DMS53 (cell line): ENCODE results near the gene CPEB1.
"Not testable (repeated sequence)": the region's sequence is repeated elsewhere in the genome, so short reads cannot be mapped to it uniquely, and the experiment has no call there.

Source experiments
- DNase-seq: peaks from one replicate; lab custom pipeline; 2025; lab: John Stamatoyannopoulos, UW

CPEB1 gene

GRCh38 chr15:82545002-82545401 lies 102.2 kb downstream of the CPEB1 start:
- DNase-seq = no peak

- no peak for DNase-seq
Measured at GRCh38 chr15:82544431-82544830, 102.7 kb downstream of the CPEB1 start.

GRCh38 chr15:82543160-82543559 lies 104.0 kb downstream of the CPEB1 start:
- no peak for DNase-seq

GRCh38 chr15:82540984-82541431 lies 106.2 kb downstream of the CPEB1 start:
- DNase-seq = no peak

DNA sequence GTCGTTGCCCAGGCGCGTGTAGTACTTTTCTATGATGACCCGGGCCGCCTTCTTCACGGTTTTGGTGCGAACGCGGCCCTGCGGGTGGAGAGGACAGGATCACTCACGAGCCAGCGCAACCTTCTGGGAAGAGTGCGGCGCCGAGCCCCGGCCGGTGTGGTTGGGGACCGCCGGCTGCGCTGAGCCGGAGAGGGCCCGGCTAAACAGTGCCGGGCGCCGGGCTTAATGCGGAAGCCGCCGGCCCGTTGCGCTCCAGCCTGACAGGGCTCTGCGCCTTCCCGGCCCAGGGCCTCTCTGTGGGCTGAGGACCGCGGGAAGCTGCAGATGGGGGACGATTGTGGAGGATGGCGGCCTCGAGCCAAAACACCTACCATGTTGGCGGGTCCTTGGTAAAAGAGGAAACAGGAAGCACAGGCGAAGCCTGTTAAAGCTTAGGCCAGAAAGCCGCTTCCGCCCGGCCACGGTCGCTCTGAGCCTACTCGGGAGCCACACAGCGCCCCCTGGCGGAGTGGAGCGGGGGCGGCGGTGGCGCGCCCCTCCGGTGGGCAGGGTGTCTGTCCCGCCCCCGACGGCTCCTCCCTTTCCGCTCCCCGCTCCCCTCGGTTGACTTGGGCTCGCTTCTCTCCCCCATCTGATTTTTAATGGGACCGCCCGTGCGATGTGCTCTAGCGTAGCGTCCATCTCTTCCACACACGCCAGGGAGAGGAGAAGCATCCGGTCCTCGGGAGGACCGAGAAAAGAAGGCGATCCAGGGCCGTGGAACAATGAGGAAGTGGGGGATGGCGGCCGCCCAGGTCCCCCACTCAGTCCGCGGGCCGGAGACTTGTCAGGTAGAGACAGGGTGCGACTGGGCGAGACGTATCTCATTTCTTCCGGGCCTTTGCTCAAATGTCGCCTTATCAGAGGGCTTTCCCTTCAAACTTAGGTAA lies 106.8 kb downstream of the CPEB1 start, which contains the start of gene RPS17:
TSS of gene RPS17 (minus strand) at position 403 of the 929 bp plus-strand sequence. CDS start at position 374, 29 bp downstream.
- no peak for DNase-seq

DNA sequence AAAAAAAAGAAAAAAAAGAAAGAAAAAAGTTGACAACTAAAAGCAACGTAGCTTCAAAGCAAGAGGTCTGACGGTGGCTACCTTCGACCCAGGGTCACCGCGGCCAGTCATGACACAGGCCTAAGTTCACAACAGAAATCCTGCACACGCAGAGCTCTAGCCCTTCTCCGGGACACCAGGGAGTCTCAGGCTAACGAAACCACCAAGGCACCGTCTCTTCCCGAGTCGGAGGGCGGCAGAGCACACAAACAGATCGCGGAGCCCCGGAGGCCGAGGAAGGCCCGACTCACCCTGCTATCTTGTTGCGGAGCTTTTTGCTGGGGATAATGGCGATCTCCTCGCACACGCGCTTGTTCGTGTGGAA lies 107.5 kb downstream of the CPEB1 start:
- DNase-seq = no peak

DNA sequence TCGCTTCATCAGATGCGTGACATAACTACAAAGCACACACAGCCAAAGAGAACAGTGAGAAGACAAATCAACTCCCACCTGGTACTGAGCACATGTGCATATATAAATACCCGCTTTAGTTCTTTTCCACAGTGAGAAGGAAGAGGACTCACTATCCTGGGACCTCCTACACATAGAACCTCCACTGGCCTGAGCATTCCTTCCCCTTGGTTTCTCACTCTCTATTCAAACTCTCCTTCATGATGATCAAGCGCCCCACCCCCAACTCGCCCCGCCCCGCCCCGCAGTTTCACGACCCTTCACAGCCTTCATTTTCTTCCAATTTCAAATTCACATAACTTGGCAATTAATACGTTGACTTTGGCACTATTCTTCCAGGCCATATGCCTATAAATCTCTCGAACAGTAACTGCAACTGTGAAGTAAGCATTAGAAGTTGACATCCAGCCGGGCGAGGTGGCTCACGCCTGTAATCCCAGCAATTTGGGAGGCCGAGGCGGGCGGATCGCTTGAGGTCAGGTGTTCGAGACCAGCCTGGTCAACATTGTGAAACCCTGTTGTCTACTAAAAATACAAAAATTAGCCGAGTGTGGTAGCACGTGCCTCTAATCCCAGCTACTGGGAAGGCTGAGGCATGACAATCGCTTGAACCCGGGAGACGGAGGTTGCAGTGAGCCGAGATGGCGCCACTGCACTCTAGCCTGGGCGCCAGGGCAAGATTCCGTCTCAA lies 108.0 kb downstream of the CPEB1 start:
- DNase-seq = no peak

DNA sequence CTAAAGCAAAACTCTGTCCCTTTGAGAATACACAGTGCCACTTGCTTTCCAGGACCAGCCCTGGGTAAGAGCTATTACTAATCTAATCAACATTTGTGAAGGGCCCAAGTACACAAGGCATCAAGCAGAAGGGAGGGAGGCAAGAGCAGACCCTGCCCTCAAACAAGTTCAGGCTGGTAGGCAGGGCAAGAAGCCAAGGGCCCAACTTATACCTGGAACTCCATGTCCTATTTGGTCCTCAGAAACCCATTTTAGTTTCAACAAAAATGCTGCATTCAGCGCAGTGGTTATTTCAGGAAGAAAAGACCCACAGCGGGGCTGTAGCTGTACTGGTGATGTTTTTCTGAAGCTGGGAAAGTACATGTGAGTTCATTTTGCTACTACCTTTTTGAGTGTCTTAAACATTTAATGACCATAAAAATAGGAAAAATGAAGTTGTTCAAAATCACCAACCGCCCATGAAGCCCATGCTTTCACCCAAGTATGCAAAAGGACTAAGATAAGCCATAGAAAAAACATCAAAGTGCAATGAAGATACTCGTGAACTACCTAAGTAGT lies 109.7 kb downstream of the CPEB1 start:
- DNase-seq = no peak

- no peak for DNase-seq
Measured at GRCh38 chr15:82536409-82537350, 110.5 kb downstream of the CPEB1 start.

GRCh38 chr15:82535566-82536408 lies 111.4 kb downstream of the CPEB1 start:
- no peak for DNase-seq

DNA sequence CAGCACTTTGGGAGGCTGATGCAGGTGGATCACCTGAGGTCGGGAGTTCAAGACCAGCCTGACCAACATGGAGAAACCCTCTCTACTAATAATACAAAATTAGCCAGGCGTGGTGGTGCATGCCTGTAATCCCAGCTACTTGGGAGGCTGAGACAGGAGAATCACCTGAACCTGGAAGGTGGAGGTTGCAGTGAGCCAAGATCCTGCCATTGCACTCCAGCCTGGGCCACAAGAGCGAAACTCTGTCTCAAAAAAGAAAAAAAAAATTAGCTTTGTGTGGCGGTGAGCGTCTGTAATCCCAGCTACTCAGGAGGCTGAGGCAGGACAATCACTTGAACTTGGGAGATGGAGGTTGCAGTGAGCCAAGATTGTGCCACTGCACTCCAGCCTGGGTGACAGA lies 112.0 kb downstream of the CPEB1 start:
- not testable (repeated sequence) for DNase-seq

DNA sequence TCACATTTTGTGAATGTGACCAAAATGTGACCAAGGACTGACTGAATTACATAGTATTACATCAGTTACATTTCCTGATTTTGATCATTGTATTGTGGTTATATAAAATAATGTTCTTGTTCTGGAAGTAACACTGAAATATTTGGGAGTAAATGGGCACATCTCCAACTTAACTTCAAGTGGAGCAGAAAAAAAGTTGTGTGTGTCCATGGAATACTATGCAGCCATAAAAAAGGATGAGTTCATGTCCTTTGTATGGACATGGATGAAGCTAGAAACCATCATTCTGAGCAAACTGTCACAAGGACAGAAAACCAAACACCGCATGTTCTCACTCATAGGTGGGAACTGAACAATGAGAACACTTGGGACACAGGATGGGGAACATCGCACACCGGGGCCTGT lies 112.7 kb downstream of the CPEB1 start:
- DNase-seq = not testable (repeated sequence)

- no peak for DNase-seq
Measured at GRCh38 chr15:82533801-82534200, 113.4 kb downstream of the CPEB1 start.

GRCh38 chr15:82532991-82533481 lies 114.1 kb downstream of the CPEB1 start:
- no peak for DNase-seq

DNA sequence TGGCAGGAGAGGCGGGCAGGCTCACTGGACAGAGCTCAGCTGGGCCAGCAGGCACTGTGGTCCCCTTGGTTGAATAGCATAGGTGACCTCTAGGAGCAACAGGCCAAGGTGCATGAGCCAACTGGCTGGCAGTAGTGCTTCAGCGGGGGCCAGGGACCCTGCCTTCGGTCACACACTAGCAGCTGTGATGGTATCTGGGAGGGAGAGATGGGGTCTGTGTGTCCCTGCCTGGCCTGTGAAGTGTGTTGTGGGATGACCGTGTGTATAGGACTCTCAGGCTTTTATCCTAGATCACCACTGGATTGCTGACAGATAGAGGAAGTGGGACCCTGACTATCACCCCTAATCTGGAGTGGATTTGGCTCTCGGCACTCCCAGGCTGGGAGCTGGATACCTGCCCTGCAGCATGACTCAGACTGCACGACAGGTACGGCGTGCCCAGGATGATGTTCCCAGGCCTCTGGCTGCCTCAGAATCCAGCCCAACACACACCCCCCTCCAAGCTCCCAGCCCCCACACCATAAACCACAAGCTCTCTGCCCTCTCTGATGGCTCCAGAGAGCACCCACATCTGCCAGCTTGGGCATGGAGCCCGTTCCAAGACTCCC lies 114.7 kb downstream of the CPEB1 start:
- DNase-seq = no peak

GRCh38 chr15:82531496-82532382 lies 115.4 kb downstream of the CPEB1 start:
- DNase-seq = no peak

DNA sequence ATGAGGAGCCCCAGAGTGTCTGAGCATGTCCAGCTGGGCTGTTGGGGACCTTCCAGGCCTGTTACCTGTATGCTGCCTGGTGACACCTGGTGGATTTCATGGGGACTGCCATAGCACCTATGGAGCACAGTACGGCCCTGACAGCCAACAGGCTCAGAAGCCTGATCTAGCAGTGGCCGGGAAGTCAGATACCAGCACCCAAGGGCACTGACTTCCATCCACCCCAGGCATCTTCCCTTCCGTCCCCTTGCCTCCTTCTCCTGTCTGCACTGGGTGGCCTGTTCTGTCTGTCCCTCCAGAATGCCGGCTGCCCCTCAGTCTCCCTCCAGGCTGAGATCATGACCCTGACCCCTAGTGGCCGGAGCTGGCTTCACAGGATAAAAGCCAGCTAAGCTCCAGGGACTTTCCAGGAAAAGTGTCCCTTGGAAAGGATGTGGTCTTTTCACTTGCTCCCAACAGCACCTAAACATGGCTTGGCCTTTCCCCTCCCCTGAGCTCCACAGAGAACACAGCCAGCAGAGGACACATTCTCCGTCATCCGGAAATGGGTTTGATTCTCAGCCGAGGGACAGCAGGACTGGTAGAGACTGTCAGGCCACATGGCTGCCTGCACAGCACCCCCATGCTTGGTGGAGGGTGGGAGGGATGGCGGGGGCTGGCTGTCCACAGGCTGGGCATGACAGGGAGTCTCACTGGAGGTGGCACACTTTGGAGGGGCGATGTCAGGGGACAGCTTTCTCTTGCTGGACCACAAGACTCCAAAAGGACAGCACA lies 116.4 kb downstream of the CPEB1 start:
- no peak for DNase-seq

DNA sequence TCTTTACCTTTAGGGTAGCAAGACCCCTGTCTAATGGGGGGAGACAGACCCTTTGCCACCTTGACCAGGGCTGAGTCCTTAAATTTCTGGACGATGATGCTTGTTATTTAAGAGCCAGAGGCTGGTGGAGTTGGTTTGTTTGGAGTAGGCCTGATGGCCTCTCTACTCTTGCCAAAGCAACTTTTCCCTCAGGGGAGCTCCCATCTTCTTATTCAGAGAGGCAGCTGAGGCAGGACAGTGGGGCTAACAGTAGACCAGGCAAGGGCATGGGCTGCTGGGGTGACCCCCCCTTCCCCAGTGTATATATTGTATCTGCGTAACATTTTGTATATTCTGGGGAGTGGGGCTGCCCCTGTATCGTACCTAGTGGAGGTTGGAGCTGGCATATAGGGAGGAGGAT lies 117.2 kb downstream of the CPEB1 start:
- DNase-seq = no peak
